Measurements from ENCODE around the gene SNX9. TPM values are rescaled to one million over a fixed set of nuclear protein-coding genes. Genes with fewer than 3 reads are reported as not detected.

Gene SNX9
- total and polyA plus RNA-seq, 3 donors from 2014 or later: 26.0 to 32.6 (median 30.1) TPM

DNA sequence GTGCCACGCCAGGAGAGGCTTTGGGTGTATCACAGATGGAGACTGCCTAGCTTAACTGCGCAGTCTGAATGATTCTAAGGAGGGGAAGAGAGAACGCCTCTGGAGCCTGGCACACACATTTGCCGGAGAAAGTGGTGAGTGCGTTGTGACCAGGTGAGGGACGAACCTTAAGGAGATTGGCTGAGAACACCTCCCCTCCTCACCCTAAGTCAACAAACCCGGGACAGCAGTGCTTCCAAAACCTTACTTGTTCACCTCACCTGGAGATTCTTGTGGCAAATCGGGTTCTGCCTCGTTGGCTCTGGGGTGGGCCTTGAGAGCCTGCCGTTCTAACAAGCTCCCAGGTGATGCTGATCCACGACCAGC, 168.0 kb downstream of the SNX9 start:
- Histone ChIP-seq H3K9me3 (no peaks in the 10 kb centered on the region), H3K27me3 (no peaks in the 10 kb centered on the region), H3K36me3 (ENCODE audit: low read depth, missing control alignments) (no peaks in the 10 kb centered on the region), H3K27ac (no peak overlapping the region), H3K4me3 (no peak overlapping the region), H3K4me1 (peaks cover 9% of the 10 kb centered on the region)
- WGBS, 2 donors: 88 to 92% methylated on average over 8 to 11 of the region's 11 CpGs
- intact Hi-C loops (cut with DNase I; ENCODE audit: low total_unique reads): no loop called here
- no peak for DNase-seq
- TF ChIP-seq CTCF (IDR thresholded peaks at IDR 0.05): no peak
- no peak for TF ChIP-seq POLR2A (IDR thresholded peaks at IDR 0.05)

- Histone ChIP-seq H3K4me1 (peaks cover 9% of the 10 kb centered on the region), H3K4me3 (no peak overlapping the region), H3K36me3 (ENCODE audit: low read depth, missing control alignments) (no peaks in the 10 kb centered on the region), H3K27ac (no peak overlapping the region), H3K27me3 (no peaks in the 10 kb centered on the region), H3K9me3 (no peaks in the 10 kb centered on the region)
- 75 to 86% methylated on average over 3 of the region's 3 CpGs for WGBS, 2 donors
- intact Hi-C loops (cut with DNase I; ENCODE audit: low total_unique reads): no loop called here
- no peak for TF ChIP-seq POLR2A (IDR thresholded peaks at IDR 0.05)
- no peak for TF ChIP-seq CTCF (IDR thresholded peaks at IDR 0.05)
- no peak for DNase-seq
Measured at GRCh38 chr6:157993076-157993475, 170.0 kb downstream of the SNX9 start.

DNA sequence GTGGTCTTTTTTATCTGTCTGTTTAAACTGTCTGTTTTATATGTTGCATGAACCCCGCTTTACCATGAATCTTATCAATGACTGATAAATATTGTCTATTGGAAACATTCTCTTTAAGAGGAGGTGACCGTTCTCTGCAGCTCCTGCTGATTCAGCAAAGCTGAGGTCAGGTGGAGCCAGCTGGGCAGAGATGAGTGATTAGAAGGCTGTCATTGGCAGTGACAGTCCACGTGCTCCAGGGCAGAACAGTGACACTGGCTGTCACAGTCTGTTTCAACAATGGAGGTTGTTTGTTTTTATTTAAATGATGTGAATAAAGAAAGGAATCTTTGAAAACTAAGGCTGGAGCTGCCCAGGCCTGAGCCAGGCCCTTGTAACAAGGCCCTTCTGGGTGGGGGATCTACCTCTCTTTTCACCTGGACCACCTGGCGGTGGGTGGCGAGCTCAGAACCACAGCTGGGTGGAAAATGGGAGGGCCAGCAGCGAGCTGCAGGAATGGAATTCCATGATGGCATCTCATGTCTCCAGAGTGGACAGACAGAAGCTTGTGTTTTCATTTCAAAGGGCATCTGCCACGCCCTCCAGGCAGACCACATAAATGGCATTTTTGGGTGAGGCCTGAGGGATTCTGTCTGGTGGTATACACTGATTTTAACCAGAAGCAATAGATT, 171.2 kb downstream of the SNX9 start:
- WGBS, 2 donors: 76 to 85% methylated on average over 7 of the region's 7 CpGs
- TF ChIP-seq POLR2A (IDR thresholded peaks at IDR 0.05): no peak
- no peak for TF ChIP-seq CTCF (IDR thresholded peaks at IDR 0.05)
- Histone ChIP-seq H3K9me3 (no peaks in the 10 kb centered on the region), H3K4me3 (no peak overlapping the region), H3K4me1 (peaks cover 9% of the 10 kb centered on the region), H3K27ac (no peak overlapping the region), H3K27me3 (no peaks in the 10 kb centered on the region), H3K36me3 (ENCODE audit: low read depth, missing control alignments) (no peaks in the 10 kb centered on the region)
- DNase-seq: no peak
- intact Hi-C loops (cut with DNase I; ENCODE audit: low total_unique reads): no loop called here

Small RNA genes within 50 kb of the gene (small RNA-seq; reads per million reads assigned to genes)
- gene HSPE1P26: 0 reads per million in 2 donors
- 0 reads per million in 2 donors for gene RNU6-786P

Other genes with a start within 250 kb of the SNX9 start
- 1 to 10 TPM; 5.8 to 7.6 TPM for gene SYNJ2, start 158.6 kb downstream of the SNX9 start, total RNA-seq
- 17.7 TPM for gene SYNJ2, start 158.6 kb downstream of the SNX9 start, polyA plus RNA-seq (ENCODE audit: insufficient read depth, low read depth, low replicate concordance)